22Rv1 (cell line): ENCODE results near the gene SNAP25.

Experiments used
- ZFX ChIP-seq: fragments of 450-650 bp; IDR thresholded peaks from 2 replicates; pipeline ENCODE4 v1.6.1; 2017; ENCODE audit warnings: antibody characterized with exemption, borderline replicate concordance
- TF ChIP-seq, protein P1 (sequence below): fragments of 450-650 bp; IDR thresholded peaks from 2 replicates; pipeline ENCODE4 v1.5.1; 2017; ENCODE audit warnings: mild to moderate bottlenecking

DNA sequence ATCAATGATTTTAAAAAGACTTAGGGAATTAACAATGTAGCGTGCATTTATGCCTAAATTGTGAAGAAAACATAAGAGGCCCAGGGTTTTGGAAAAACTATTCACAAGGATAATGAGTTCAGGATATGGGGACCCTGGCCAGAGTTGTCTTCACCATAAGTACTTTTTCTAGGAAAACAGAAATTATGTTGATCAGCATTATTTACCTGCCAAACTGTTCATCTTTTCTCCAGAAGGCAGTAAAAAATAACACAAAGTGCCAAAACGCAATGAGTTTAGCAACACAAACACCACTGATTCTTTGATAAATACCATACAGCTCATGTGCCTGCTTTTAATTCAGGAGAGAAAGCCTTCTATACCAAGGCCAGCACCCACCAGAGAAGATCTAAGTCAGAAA is 43.1 kb downstream of the SNAP25 start:
- TF ChIP-seq, protein P1, sequence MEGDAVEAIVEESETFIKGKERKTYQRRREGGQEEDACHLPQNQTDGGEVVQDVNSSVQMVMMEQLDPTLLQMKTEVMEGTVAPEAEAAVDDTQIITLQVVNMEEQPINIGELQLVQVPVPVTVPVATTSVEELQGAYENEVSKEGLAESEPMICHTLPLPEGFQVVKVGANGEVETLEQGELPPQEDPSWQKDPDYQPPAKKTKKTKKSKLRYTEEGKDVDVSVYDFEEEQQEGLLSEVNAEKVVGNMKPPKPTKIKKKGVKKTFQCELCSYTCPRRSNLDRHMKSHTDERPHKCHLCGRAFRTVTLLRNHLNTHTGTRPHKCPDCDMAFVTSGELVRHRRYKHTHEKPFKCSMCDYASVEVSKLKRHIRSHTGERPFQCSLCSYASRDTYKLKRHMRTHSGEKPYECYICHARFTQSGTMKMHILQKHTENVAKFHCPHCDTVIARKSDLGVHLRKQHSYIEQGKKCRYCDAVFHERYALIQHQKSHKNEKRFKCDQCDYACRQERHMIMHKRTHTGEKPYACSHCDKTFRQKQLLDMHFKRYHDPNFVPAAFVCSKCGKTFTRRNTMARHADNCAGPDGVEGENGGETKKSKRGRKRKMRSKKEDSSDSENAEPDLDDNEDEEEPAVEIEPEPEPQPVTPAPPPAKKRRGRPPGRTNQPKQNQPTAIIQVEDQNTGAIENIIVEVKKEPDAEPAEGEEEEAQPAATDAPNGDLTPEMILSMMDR: no peak
- no peak for TF ChIP-seq ZFX
